NCI-H1417 (cell line): ENCODE measurements around the gene DDTL.
"Not testable (repeated sequence)": the region's sequence is repeated elsewhere in the genome, so short reads cannot be mapped to it uniquely, and the experiment has no call there.

Experiments
- DNase-seq, 3 experiments: peaks; one replicate each; lab custom pipeline; 2025; lab: John Stamatoyannopoulos, UW

DDTL gene

DNA sequence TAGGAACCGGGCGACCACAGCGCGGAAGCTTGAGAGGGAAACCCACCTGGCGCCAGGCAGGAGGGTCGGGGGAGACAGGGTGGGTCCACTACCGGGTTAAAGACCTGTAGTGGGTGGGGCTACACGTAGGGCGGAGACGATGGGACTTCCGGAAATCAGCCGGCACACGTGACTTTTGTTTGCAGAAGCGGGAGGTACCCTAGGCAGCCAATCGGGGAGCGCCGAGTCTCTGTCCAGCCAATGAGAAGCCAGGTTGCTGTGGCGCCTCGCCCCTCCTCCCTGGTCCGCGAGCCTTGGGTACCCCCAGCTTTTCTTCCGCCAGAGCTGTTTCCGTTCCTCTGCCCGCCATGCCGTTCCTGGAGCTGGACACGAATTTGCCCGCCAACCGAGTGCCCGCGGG lies at the start of gene DDTL:
DDTL (plus strand) TSS at position 321 of the 400 bp plus-strand sequence; CDS start at position 348, 27 bp downstream.
- DNase-seq = not testable (repeated sequence)

DNA sequence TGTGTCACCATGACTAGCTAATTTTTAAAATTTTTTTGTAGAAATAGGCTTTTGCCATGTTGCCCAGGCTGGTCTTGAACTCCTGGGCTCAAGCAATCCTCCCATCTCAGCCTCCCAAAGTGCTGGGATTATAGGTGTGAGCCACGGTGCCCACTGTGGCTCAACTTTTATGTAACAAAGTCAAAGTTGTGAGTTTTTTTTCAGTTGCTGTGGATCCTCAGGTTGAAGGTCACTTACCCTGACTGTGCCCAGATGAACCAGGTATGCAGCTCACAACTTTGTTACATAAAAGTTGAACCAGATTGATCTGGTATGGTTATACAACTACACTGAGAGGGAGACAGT lies 46.4 kb upstream of the DDTL start:
- DNase-seq = not testable (repeated sequence)

- not testable (repeated sequence) for DNase-seq
Measured at GRCh38 chr22:23921586-23922201, 45.0 kb upstream of the DDTL start.

DNA sequence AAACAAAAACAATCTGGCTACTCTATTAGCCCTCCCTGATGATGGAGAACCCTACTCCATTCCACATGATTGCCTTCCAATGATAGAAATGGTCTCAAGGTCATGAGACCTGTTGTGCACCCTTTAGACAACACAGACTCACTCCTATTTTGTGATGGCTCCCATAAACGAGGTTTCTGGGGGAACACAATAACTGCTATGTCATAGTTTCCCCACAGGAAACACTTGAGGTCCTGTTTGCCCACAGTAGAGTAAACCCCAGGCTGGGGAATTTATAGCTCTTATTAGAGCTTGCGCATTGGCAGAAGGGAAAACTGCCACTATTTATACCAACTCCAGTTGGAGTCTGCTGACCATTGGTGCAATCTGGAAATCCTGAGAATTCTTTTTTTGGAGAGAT lies 43.8 kb upstream of the DDTL start:
- DNase-seq = no peak

DNA sequence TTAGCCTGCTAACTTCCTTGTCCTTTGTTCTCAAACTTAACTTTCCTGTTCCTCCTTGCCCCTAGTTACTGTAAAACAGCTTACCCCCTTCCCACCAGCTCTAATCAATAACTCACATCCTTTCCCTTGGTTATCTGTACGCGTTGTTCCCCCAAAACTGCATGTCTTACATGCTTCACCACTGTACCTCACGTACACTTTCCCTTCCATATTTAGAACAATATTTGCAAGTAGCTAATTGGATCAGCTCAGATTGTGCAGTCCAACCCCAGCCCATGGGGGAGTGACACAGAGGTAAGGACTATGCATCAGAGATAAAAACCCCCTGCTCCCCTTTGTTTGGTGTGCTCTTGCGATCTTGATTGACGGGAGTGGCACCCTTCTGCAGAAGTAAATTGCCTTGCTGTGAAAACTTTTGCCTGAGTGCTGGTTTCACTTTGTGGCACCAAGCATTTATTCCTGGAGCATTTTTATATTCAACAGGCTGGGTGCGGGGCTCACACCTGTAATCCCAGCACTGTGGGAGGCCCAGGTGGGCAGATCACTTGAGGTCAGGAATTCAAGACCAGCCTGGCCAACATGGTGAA lies 41.6 kb upstream of the DDTL start:
- DNase-seq = no peak

DNA sequence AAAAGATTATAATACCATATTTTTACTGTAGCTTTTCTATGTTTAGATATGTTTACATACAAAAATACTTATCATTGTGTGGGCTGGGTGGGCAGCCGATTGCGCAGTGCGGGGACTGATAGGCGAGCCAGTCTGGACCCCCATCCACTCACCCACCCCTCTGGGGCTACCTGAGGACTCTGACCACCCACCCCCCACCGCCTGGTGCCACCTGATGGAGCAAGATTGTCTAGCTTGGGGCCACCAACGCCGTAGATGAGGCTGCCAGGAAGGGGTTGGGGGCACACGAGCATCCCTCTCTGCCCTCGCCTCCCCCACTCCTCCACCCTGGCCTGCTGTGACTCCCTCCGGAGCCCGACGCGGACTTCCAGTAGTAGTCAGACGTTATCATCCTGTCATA lies 40.1 kb upstream of the DDTL start:
- DNase-seq = no peak

- DNase-seq = no peak
Measured at GRCh38 chr22:23938328-23939016, 28.2 kb upstream of the DDTL start.

DNA sequence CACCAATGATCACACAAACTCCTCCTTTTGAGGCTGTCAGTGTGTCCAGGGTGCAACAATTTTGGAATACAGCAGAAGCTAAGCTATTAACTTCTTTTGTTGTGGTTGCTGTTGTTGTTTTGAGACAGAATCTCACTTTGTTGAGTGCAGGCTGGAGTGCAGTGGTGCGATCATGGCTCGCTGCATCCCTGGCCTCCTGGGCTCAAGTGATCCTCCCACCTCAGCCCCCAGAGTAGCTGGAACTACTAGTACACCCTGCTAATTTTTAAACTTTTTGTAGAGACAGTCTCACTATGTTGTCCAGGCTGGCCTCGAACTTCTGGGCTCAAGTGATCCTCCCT lies 27.7 kb upstream of the DDTL start:
- no peak for DNase-seq

- DNase-seq = not testable (repeated sequence)
Measured at GRCh38 chr22:23940166-23940565, 26.5 kb upstream of the DDTL start.

GRCh38 chr22:23947391-23947790 lies 19.3 kb upstream of the DDTL start:
- not testable (repeated sequence) for DNase-seq

GRCh38 chr22:23949764-23950163 lies 16.9 kb upstream of the DDTL start:
- DNase-seq = not testable (repeated sequence)

GRCh38 chr22:23951383-23951782 lies 15.3 kb upstream of the DDTL start:
- DNase-seq = not testable (repeated sequence)

DNA sequence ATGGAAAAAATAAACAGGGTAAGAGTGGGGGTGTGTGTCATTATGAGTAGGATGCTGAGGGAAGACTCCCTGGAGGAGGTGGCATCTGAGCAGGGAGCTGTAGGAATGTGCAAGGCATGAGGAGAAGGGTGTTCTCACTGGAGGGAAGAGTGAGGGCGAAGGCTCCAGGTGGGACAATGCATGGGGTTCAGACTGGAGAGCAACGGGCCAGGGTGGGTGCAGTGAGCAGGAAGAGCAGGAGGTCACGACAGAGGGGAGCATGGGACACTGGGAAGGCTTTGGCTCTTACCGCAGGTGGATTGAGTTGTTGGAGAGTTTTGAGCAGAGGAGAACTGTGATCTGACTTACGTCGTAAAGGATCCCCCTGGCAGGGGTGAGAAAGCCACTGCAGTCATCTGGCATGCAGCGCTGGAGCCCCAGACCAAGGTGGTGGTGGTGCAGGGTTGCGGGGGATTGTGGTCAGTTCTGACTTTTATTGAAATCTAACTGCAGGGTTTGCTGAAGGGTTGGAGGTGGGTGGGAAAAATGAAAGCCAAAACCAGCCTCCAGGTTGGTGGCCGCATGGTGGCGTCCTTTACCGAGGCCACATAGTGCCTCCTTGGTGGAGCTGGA lies 13.8 kb upstream of the DDTL start:
- not testable (repeated sequence) for DNase-seq

DNA sequence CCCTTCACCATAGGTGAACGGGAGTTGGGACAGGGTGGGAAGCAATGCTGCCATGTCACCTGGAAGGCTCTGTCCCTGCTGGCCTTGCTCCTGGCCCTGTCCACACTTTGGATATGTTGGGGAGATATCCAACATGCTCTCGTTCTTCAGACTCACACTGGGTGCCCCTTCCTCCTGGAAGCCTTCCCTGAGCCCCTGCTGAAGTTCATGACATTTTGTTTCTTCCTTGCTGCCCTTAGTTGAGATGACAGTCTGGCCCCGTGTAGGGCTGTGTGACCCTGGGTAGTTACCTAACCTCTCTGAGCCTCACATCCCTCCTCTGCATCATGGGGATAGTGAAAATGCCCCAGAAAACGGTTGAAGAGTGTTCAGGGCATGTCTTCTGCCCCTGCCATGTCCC lies 13.2 kb upstream of the DDTL start:
- DNase-seq = not testable (repeated sequence)

DNA sequence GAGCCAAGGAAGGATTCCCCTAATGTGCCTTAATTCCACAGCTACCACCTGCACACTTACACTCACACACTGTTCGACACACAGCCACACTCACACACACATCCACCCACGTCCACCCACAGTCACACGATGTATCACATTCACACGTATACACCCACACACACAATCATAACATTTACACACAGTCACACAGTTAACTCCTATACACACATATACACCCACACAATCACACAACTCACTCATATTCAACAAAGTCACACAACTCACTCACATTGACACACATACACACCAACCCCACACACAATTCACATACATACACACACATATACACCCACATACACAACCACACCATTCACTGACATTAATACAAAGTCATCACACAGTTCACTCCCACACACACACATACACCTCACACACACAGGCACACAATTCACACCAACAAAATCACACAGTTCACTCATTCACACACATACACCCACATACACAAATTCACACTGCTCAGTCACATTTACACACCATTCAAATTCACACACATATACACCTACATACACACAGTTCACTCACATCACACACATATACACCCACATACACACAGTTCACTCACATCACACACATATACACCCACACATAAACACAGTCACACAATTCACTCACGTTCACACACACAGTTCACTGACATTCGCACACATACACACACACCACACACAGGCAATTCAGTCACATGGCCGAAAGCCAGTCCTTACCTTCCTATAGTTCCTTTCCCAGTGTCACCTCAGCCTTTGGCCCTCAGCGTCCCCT lies 12.3 kb upstream of the DDTL start:
- DNase-seq = not testable (repeated sequence)

DNA sequence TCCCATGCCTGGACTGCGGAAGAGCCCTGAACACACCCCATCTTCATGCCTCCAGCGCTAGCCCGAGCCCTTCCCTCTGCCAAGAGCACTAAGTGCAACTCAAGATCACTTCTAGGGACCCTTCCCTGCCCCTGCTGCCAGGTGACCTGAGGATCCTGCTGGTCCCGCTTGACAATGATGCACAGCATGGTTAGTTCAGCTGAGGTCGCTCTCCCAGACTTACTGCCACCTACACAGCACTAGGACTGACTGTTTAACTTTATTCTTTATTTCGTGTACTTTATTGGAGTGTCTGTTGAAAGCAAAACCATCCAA lies 11.7 kb upstream of the DDTL start:
- not testable (repeated sequence) for DNase-seq

- DNase-seq = not testable (repeated sequence)
Measured at GRCh38 chr22:23955886-23956285, 10.8 kb upstream of the DDTL start.

GRCh38 chr22:23956301-23956900 lies 10.3 kb upstream of the DDTL start:
- DNase-seq = peak in 2 of 3 experiments; percentile 32 to 78

DNA sequence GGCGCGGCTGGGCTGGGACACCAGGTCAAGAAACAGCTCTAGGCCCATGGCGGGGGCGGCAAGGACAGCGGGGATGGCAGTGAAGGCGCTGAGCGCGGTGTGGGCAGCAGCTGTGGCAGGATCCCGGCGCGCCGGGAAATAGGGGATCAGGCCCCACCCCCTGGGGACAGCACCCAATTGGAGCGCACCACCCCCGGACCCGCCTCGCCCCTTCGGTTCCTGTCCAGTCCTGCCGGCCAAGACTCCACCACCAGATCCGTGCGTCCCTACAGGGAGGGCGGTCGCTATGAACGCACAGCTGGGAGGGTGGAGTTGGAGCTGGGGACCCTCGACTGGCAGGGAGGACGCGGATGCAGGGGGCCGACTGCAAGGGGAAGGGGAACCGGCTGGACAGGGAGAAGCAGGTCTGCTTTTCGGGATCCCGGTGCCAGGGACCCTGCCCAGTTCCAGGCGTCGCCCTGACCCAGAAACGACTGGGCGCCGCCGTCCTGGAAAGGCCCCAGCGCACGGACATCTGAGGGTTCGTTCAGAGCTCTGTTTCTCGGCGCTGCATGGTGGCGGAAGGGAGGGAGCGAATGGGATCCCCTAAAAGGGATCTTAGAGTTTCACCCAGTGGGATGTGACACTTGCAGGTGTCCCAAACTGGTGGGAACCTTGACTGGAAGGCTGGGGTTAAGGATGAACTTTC lies 5.5 kb upstream of the DDTL start, which contains the start of gene GSTT2B:
GSTT2B (minus strand) TSS at position 112 of the 688 bp plus-strand sequence; CDS start at position 48, 64 bp downstream.
- DNase-seq = not testable (repeated sequence)

GRCh38 chr22:23966094-23966493 lies 594 bp upstream of the DDTL start:
- DNase-seq = not testable (repeated sequence)

GRCh38 chr22:23969071-23969470 lies 2.4 kb downstream of the DDTL start:
- no peak for DNase-seq
